Hippocampal formation (tissue), 2 donors: ENCODE data around the gene CEL.

Experiments used
- DNase-seq, 2 donors: peaks; one replicate each; lab custom pipeline; 2025; lab: John Stamatoyannopoulos, UW

The CEL gene

DNA sequence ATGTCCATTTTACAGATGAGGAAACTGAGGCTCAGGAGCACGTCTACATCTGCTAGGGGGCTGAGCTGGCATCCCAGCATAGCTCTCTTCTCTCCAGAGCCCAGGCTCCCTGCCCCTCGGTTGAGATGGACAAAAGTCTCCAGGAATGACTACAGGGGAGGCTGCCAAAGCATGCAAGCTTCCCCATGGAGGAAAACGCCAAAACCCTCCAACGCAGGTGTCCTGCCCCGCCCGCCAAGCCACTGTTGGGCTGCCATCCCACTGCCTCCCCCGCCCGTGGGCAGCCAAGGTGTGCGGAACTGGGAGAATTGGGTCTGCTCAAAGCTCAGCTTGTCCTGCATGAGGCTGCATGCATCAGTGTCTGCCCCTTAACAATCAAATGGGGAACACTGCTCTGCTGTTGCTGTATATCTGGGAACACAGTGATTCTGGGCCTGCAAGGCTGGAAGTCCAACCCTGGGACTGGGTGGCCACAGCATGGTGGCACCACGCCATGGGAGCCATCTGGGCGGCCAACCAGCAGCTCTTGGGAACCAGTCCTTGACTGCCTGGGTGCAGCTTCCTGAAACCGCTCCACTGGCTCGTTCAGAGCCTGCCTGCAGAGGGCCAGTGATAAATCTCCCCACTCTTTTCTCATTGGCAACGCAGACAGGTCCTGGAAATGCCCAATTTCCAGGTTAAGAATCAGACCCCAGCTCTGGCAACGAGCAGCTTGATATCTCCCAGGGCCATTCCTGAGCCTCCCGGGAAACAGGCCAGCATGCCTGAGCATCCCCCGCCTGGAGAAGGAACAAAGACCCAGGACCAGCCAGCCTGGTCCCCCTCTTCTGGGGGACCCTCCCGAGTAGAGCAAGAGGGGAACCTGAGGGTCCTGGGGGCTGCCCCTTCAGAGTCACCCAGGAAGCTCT, 55.7 kb downstream of the CEL start:
- DNase-seq = peak; percentile 83 to 84

DNA sequence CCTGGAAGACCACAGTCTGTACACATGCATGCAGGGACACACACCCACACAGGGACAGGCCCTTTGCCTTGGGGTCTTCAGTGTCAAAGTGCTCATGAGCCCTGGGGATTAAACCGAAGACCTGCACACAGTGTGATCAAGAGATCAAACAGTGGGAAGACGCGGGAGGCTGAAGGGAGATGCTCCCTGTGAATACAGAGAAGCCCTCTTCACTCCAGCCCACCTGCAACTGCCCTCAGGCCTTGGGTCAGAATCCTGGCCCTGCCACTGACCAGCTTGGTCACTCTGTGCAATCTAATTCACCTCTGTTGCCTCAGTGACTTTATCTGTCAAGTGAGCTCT, 56.4 kb downstream of the CEL start:
- no peak for DNase-seq

DNA sequence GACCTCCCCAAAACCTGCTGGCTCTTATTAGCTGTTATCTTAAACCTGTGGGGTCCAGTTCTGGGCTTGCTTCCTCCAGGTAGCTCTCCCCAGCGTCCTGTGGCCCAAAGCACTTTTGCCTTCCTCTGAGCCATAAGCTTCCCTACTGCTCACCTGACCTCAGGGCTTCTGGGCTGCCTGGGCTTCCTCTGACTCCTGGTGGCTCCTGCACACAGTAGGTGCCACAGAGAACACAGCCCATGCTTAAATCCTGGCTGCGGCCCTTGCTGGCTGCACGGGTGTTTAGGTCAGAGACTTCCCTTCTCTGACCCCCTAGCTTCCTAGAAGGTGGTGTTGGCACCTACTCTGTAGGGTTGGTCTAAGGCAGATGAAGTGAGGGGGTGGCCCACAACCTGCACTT, 56.8 kb downstream of the CEL start:
- no peak for DNase-seq

DNA sequence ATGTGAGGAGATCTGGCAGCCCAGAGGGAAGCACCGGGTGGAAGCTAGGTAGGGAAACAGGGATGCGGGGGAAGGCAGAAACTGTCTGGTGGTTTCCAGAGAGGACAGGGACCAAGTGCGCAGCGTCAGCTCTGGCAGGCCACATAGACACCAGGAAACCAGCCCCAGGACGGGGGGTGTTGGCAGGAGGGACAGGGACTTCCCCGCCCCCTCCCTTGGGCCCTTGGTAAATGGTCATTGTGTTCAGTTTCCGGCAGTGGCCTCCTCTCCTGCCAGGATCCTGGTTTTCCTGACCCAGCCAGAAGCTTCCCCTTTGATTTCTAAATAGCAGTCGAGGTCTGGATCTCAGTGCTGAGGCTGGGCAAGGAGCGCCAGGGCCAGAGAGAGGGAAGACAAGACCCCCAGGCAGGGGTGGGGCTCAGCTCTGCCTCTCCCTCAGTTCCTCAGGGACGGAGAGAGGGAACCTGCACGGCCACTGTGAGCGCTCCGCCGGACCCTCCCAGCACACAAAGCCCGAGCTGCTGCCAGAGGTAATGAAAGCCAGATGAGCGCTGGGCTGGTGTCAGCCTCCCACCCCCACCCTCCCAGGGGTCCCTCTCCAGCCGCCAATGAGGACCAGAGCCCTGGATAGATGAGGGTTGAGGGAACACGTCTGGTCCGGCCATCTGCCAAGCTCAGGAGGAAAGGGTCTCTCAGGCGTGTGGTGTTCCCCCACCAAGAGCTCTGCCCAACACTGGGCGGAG, 57.5 kb downstream of the CEL start:
- peak; percentile 82 to 84 for DNase-seq

DNA sequence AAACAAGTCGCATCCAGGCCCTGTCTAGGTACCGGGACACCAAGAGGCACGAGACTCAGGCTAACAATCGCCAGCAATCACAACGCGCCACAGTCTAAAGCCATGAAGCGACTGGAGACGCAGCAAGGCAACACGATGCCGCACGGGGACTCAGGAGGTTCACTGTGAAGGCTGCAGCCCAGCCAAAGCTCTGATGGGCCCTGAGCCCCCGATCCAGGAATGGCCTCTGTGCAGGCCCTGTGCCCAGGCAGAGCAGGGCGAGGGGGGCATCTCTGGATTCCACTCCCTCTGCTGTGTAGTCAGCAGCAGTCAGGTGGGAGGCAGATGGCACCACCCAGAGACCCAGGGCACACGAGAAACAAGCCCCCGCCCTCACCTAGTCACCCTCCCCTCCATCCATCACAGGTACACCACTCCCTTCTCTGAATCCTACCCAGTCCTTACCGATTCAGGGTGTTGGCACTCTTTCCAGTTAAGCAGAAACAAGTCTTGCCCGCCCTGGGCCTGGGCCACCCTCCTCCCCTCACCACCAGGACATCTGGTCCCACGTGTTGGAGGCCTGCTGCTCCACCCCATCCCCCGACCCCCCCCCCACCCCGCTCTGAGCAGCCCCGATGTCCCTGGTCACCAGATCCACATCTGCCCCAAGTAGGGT, 58.2 kb downstream of the CEL start:
- peak; percentile 35 to 42 for DNase-seq

DNA sequence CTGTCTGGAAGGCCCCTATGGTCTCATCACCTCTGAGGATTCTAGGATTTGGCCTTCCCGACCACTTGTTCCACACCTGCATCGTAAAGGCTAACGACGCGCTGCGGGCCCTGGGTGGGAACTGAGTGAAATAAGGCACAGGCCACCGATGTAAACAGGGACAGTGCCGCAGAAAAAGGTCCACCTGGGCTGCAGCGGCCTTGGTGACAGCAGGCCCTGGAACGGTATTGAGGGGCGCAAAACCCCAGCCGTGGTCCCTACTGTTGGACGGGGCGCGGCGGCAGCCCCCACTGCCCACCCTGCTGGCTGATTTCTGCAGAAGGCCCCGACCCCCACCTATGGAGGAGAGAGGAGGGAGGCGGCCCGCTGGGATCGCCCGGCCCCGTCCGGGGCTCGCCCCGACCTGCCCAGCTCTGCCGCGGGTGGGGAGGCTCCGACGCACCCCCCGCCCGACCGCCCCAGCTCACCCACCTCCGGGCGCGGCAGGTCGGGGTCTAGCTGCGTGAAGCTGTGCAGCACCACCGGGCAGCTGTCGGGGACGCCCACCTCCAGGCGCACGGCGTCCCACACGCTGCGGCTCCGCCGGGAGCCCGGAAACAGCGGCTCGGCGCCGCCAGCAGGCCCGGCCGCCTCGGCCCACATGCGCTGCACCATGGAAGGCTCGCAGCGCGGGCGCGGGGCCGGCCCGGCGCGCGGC, 58.9 kb downstream of the CEL start:
- no peak for DNase-seq
